ENCODE measurements around the gene ST8SIA4. TPM values are rescaled to one million over a fixed set of nuclear protein-coding genes. Genes with fewer than 3 reads are reported as not detected.

Gene ST8SIA4
- total RNA-seq, 2 donors from 2014 or later: 2.6 to 6.2 TPM

DNA sequence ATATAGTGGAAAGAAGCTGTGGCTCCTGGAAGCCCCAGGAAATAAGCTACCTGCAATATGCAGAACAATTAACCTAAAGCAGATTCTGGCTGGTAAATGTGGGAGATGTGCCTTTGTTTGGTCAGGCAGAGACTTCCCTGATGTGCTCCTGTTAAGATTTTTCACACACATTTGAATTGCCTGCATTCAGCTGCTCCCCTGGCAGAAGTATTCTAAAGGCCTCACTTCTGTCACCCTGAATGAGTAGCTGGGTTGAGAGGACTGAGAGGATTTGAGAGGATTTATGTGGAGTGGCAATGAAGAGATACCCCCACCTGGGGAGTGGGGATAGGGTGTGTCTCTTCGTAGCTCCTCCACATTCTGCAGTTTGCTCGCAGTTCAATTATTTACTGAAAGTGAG, 130.5 kb downstream of the ST8SIA4 start:
- intact Hi-C loops (cut with DNase I): no loop called here
- H3K27me3 ChIP-seq: no peaks in the 10 kb centered on the region
- H3K27ac ChIP-seq: no peak overlapping the region
- H3K9me3 ChIP-seq: no peaks in the 10 kb centered on the region
- no peak for DNase-seq
- no peak overlapping the region for H3K4me3 ChIP-seq
- TF ChIP-seq CTCF (IDR thresholded peaks at IDR 0.05): no peak
- no peaks in the 10 kb centered on the region for H3K4me1 ChIP-seq
- H3K36me3 ChIP-seq: no peaks in the 10 kb centered on the region
- no peak overlapping the region for H3K9ac ChIP-seq (ENCODE audit: low read depth in 2 of 2, low read length in 2 of 2)

- intact Hi-C loops (cut with DNase I): no loop called here
- H3K9ac ChIP-seq (ENCODE audit: low read depth in 2 of 2, low read length in 2 of 2): no peak overlapping the region
Measured at GRCh38 chr5:100772006-100772405, 131.1 kb downstream of the ST8SIA4 start.

DNA sequence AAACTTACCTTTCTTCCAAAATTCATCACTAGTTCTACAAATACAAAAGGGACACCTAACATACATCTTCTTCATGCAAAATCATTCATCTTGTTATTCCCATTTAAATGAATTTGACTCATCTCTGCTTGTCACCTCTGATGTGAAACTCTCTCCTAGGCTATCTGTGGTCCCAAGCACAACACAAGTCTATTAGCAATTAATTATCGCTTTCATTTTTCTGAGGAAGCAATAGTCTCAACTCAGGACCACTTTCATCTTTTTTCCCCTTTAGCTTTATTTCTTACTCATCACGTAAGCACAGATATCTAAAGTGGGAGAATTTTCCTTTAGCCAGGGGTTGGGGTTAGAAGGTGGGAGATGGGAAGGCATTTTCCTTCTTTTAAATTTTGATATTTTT, 131.9 kb downstream of the ST8SIA4 start:
- TF ChIP-seq CTCF (IDR thresholded peaks at IDR 0.05): no peak
- H3K9ac ChIP-seq (ENCODE audit: low read depth in 2 of 2, low read length in 2 of 2): no peak overlapping the region
- no peaks in the 10 kb centered on the region for H3K27me3 ChIP-seq
- no peaks in the 10 kb centered on the region for H3K36me3 ChIP-seq
- no peak overlapping the region for H3K27ac ChIP-seq
- H3K4me1 ChIP-seq: no peaks in the 10 kb centered on the region
- intact Hi-C loops (cut with DNase I): no loop called here
- no peaks in the 10 kb centered on the region for H3K9me3 ChIP-seq
- DNase-seq: no peak
- no peak overlapping the region for H3K4me3 ChIP-seq

More at GRCh38 chr5:100772006-100772405, 131.1 kb downstream of the ST8SIA4 start:
- Histone ChIP-seq H3K27me3 (no peaks in the 10 kb centered on the region), H3K9me3 (no peaks in the 10 kb centered on the region), H3K27ac (no peak overlapping the region), H3K4me1 (no peaks in the 10 kb centered on the region), H3K4me3 (no peak overlapping the region), H3K36me3 (no peaks in the 10 kb centered on the region)
- no peak for TF ChIP-seq CTCF (IDR thresholded peaks at IDR 0.05)
- DNase-seq: no peak

DNA sequence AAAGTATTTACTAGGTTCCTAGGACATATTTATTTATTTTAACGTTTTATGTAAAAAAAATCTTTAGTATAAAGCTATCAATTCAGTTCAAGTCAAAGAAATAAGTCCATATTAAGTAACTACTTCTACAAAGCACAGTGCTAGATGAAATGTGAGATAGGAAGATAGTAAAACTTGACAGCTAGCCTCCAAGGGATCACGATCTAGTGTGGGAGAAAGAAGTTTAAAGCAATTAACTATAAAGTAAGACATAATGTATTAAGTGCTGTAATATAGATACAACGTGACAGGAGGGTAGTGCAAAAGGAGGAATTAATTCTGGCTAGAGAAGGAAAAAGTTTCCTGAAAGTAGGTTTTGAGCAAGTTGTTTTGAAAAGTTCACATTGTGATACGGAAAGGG, 134.9 kb downstream of the ST8SIA4 start:
- DNase-seq: no peak
- no peak overlapping the region for H3K9ac ChIP-seq (ENCODE audit: low read depth in 2 of 2, low read length in 2 of 2)
- H3K27me3 ChIP-seq: no peaks in the 10 kb centered on the region
- TF ChIP-seq CTCF (IDR thresholded peaks at IDR 0.05): no peak
- intact Hi-C loops (cut with DNase I): no loop called here
- H3K9me3 ChIP-seq: no peaks in the 10 kb centered on the region
- no peaks in the 10 kb centered on the region for H3K4me1 ChIP-seq
- no peak overlapping the region for H3K27ac ChIP-seq
- no peak overlapping the region for H3K4me3 ChIP-seq
- no peaks in the 10 kb centered on the region for H3K36me3 ChIP-seq

GRCh38 chr5:100762995-100763394, 140.1 kb downstream of the ST8SIA4 start:
- H3K4me1 ChIP-seq: no peaks in the 10 kb centered on the region
- no peaks in the 10 kb centered on the region for H3K27me3 ChIP-seq
- no peaks in the 10 kb centered on the region for H3K36me3 ChIP-seq
- no peak overlapping the region for H3K4me3 ChIP-seq
- H3K9ac ChIP-seq (ENCODE audit: low read depth in 2 of 2, low read length in 2 of 2): no peak overlapping the region
- H3K9me3 ChIP-seq: no peaks in the 10 kb centered on the region
- no peak overlapping the region for H3K27ac ChIP-seq
- no peak for DNase-seq
- TF ChIP-seq CTCF (IDR thresholded peaks at IDR 0.05): no peak
- intact Hi-C loops (cut with DNase I): no loop called here

DNA sequence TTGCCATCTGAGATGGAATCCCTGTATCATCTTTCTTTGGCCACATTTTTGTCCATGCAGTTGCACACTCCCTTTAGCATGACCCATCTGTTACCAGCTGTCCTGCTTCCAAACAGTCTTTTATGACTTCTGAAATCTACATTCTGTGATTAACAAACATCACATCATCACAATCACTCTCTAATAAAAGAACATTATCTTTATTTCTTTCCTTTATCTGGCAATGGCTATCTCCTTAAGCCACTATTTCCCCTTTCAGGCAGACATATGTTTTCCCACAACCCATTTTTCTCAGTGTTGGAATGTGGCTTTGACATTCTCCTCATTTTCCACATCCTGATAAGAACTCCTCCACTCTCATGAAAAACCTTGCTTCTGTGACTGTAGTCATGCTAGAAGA, 141.0 kb downstream of the ST8SIA4 start:
- Histone ChIP-seq H3K4me1 (no peaks in the 10 kb centered on the region), H3K9ac (ENCODE audit: low read depth in 2 of 2, low read length in 2 of 2) (no peak overlapping the region), H3K9me3 (no peaks in the 10 kb centered on the region), H3K4me3 (no peak overlapping the region), H3K36me3 (no peaks in the 10 kb centered on the region), H3K27ac (no peak overlapping the region), H3K27me3 (no peaks in the 10 kb centered on the region)
- intact Hi-C loops (cut with DNase I): no loop called here
- no peak for TF ChIP-seq CTCF (IDR thresholded peaks at IDR 0.05)
- DNase-seq: no peak
